Measurements from ENCODE around the gene RAI2. TPM values are rescaled to one million over a fixed set of nuclear protein-coding genes. Genes with fewer than 3 reads are reported as not detected.

RAI2 gene
- total RNA-seq, 1 donor from 2014 or later = 5.7 TPM

DNA sequence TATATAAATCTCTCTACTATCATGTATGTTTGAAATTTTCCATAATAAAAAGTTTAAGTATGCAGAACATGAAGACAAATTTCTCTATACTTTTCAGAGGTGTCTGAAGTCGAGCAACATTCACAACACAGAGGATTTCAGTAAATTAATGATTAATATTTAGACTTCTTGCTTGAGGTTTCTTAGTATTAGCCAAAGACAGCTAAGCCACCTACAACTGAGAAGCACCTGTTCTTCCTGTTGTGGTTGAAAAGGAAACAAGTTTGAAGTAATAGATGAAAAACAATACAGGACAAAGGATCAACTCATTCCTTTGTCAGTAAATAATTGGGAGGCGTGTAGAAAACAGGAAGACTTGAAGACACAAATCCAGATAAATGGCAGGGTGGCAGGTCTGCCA, 102.7 kb downstream of the RAI2 start:
- Mint-ChIP-seq H3K9me3 (no peaks in the 10 kb centered on the region), H3K4me3 (no peak overlapping the region), H3K36me3 (no peaks in the 10 kb centered on the region), H3K27ac (no peak overlapping the region), H3K27me3 (peaks cover 6% of the 10 kb centered on the region), H3K4me1 (ENCODE audit: unreplicated experiment) (no peaks in the 10 kb centered on the region)
- TF ChIP-seq, protein P1, sequence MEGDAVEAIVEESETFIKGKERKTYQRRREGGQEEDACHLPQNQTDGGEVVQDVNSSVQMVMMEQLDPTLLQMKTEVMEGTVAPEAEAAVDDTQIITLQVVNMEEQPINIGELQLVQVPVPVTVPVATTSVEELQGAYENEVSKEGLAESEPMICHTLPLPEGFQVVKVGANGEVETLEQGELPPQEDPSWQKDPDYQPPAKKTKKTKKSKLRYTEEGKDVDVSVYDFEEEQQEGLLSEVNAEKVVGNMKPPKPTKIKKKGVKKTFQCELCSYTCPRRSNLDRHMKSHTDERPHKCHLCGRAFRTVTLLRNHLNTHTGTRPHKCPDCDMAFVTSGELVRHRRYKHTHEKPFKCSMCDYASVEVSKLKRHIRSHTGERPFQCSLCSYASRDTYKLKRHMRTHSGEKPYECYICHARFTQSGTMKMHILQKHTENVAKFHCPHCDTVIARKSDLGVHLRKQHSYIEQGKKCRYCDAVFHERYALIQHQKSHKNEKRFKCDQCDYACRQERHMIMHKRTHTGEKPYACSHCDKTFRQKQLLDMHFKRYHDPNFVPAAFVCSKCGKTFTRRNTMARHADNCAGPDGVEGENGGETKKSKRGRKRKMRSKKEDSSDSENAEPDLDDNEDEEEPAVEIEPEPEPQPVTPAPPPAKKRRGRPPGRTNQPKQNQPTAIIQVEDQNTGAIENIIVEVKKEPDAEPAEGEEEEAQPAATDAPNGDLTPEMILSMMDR (conservative IDR thresholded peaks at IDR 0.05) = no peak
- no peak for DNase-seq (ENCODE audit: extremely low spot score, unreplicated experiment)

DNA sequence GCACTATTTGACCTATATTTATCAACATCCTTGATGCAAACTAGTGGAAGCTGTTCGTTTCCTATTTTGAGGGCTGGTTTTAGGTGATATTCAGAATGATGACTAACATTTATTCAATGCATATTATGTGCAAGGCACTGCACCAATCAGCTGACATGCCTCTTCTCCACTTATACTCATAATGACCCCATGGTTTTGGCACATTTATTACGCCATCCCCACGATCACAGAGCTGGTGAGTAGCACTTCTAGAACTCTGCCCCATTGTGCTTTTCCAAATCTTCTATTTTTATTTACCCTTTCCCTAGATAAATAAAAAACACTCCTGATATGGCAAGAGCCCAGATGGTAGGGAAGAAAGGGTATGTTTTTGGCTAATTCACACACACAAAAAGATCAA, 110.7 kb downstream of the RAI2 start:
- TF ChIP-seq, protein P1 (conservative IDR thresholded peaks at IDR 0.05) = no peak
- H3K9me3 Mint-ChIP-seq = no peaks in the 10 kb centered on the region
- DNase-seq (ENCODE audit: extremely low spot score, unreplicated experiment) = no peak
- peaks cover 3% of the 10 kb centered on the region for H3K4me1 Mint-ChIP-seq (ENCODE audit: unreplicated experiment)
- H3K27me3 Mint-ChIP-seq = peaks cover 2% of the 10 kb centered on the region
- no peak overlapping the region for H3K4me3 Mint-ChIP-seq
- H3K27ac Mint-ChIP-seq = no peak overlapping the region
- no peaks in the 10 kb centered on the region for H3K36me3 Mint-ChIP-seq

Other genes with a start within 250 kb of the RAI2 start
- 4.9 and 9.3 TPM in 2 replicates for gene SCML1, start 123.8 kb downstream of the RAI2 start, total RNA-seq (ENCODE audit: low replicate concordance)